ENCODE results near the gene SH2D2A. TPM values are rescaled to one million over a fixed set of nuclear protein-coding genes. Genes with fewer than 3 reads are reported as not detected.
A peak's percentile ranks its signal among the peaks of the same experiment; 100 is the strongest.

SH2D2A gene
- total RNA-seq, 1 donor from 2014 or later: 3.5 TPM

GRCh38 chr1:156822680-156823079 is 6.0 kb upstream of the SH2D2A start:
- H3K4me1 ChIP-seq: no peaks in the 10 kb centered on the region
- DNase-seq: no peak
- H3K27me3 ChIP-seq (ENCODE audit: low read depth): no peaks in the 10 kb centered on the region
- H3K27ac ChIP-seq: no peak overlapping the region
- TF ChIP-seq CTCF (IDR thresholded peaks at IDR 0.05): no peak
- ATAC-seq: no peak
- intact Hi-C loops (cut with DNase I): no loop called here
- H3K4me3 ChIP-seq: no peak overlapping the region
- no peaks in the 10 kb centered on the region for H3K9me3 ChIP-seq
- H3K36me3 ChIP-seq: no peaks in the 10 kb centered on the region

- no peak for DNase-seq
- no peak for TF ChIP-seq CTCF (IDR thresholded peaks at IDR 0.05)
- intact Hi-C loops (cut with DNase I): no loop called here
Measured at GRCh38 chr1:156821801-156822200, 5.2 kb upstream of the SH2D2A start.

GRCh38 chr1:156815961-156816422 is 656 bp downstream of the SH2D2A start:
- Histone ChIP-seq H3K9me3 (no peaks in the 10 kb centered on the region), H3K36me3 (no peaks in the 10 kb centered on the region), H3K4me1 (peaks cover 28% of the 10 kb centered on the region), H3K27me3 (ENCODE audit: low read depth) (no peaks in the 10 kb centered on the region), H3K27ac (peak overlapping the region; percentile 60), H3K4me3 (peak overlapping the region; percentile 56)
- no peak for TF ChIP-seq CTCF (IDR thresholded peaks at IDR 0.05)
- intact Hi-C loops (cut with DNase I): no loop called here
- ATAC-seq (no peak), DNase-seq (no peak)

More at GRCh38 chr1:156821801-156822200, 5.2 kb upstream of the SH2D2A start:
- no peak for ATAC-seq
- H3K36me3 ChIP-seq: no peaks in the 10 kb centered on the region
- peaks cover 3% of the 10 kb centered on the region for H3K4me1 ChIP-seq
- H3K27ac ChIP-seq: no peak overlapping the region
- no peaks in the 10 kb centered on the region for H3K27me3 ChIP-seq (ENCODE audit: low read depth)
- no peak overlapping the region for H3K4me3 ChIP-seq
- no peaks in the 10 kb centered on the region for H3K9me3 ChIP-seq

GRCh38 chr1:156815307-156815826 is 1.3 kb downstream of the SH2D2A start:
- Histone ChIP-seq H3K27ac (peak overlapping the region; percentile 60), H3K4me1 (peaks cover 28% of the 10 kb centered on the region), H3K9me3 (no peaks in the 10 kb centered on the region), H3K4me3 (peak overlapping the region; percentile 56), H3K36me3 (no peaks in the 10 kb centered on the region), H3K27me3 (ENCODE audit: low read depth) (no peaks in the 10 kb centered on the region)
- TF ChIP-seq CTCF (IDR thresholded peaks at IDR 0.05): no peak
- ATAC-seq (peak; percentile 18 to 46), DNase-seq (no peak)
- intact Hi-C loops (cut with DNase I): no loop called here

GRCh38 chr1:156814571-156815260 is 1.9 kb downstream of the SH2D2A start:
- TF ChIP-seq CTCF (IDR thresholded peaks at IDR 0.05): no peak
- no peaks in the 10 kb centered on the region for H3K36me3 ChIP-seq
- no peaks in the 10 kb centered on the region for H3K9me3 ChIP-seq
- DNase-seq: no peak
- peaks cover 28% of the 10 kb centered on the region for H3K4me1 ChIP-seq
- intact Hi-C loops (cut with DNase I): no loop called here
- peak overlapping the region; percentile 56 for H3K4me3 ChIP-seq
- peak in 1 of 2 donors; percentile 21 for ATAC-seq
- no peaks in the 10 kb centered on the region for H3K27me3 ChIP-seq (ENCODE audit: low read depth)
- peak overlapping the region; percentile 60 for H3K27ac ChIP-seq
